Activated CD4-positive, alpha-beta T cell treated with anti-CD3 and anti-CD28 coated beads, Interleukin-2, amount 50 U/mL, for 16 hours (primary cell): ENCODE results near the gene OTOP1.
"Not testable (repeated sequence)": the region's sequence is repeated elsewhere in the genome, so short reads cannot be mapped to it uniquely, and the experiment has no call there.

Experiments used
- DNase-seq: peaks from one replicate; pipeline ENCODE4 v3.0.0-alpha.2; 2020

The OTOP1 gene

DNA sequence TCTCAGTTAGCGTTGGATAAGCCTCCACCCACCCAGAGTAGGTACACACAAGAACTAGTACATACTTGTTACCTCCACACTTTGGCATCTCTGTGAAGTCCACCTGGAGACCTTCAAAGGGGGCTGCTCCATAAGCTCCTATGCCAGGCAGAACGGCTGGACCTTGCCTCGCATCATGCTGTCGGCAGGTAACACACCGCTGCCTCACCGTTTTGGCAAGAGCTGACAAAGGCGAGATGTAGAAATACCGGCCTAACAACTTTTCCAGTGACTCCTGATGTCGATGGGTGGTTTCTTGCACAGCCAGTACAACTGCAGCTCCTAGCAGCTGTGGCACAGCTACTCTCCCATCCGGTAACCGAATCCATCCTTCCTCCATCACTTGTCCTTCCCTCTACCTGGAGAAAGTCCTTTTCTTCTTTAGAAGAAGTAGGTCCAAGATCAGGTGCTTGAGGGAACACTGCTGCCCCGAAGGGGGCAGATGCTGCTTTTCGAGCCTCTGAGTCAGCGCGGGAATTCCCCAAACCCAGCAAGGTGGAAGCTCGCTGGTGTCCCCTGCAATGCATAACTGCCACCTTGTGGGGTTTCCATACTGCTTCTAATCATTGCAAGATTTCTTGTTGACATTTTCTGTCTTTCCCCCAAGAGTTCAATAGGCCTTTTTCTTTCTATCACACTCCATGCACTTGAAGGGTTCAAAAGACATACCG is 65.6 kb downstream of the OTOP1 start:
- DNase-seq, result peak; percentile 17

DNA sequence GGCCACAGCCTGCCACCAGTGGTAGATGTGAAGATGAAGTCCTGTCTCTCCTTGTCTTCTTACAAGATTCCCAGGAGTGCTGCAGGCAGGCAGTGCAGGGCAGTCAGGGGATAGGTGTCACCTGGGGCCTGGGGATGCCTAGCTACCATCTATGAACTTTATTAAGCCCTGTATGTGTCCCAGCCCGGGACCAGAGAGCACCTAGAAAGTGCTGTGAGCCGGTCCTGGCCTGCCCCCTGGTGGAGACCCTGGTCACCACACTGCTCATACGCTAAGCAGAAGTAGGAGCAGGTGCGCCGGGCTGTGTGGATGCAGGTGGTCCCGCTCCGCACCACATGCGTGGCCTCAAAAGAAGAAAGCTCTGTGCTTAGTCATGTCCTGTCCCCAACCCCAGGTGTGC is 81.1 kb downstream of the OTOP1 start:
- DNase-seq, result not testable (repeated sequence)

DNA sequence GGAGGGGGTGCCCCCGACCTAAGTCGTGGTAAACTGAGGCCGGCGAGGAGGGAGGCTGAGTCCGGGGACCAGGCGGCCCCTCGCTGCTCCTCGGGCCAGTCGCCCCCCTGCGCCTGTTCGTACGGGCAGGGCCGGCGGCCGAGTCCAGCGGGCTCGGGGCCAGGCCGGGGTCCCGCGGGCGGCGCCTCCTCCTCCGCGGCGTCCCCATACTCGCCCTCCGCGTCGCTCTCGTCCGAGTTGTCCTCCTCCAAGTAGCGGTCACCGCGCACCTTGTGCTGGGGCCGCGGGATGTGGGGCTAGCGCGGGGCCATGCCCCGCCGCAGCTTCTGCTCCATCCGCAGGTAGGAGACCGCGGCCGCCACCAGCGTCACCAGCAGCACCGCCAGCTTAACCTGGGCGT is 83.4 kb downstream of the OTOP1 start:
- DNase-seq, result not testable (repeated sequence)

DNA sequence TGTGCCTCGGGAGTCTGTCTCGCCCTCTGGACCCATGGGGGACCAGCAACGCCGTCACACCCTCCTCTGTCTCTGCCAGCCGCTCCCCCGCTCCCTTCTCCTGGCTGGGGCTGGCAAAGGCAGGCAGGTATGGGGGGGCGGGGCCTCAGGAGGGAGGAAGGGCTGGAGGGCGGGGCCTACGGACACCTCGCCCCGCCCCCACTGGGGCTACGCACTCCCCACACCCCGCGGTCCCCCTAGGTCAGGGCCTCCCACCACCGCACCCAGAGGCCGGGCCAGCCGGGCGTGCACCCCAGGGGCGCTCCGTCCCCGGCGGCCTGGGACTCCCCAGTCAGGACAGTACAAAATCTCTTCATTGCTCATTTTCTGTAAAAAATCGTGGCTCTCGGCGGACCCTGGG is 84.0 kb downstream of the OTOP1 start:
- DNase-seq, result not testable (repeated sequence)

DNA sequence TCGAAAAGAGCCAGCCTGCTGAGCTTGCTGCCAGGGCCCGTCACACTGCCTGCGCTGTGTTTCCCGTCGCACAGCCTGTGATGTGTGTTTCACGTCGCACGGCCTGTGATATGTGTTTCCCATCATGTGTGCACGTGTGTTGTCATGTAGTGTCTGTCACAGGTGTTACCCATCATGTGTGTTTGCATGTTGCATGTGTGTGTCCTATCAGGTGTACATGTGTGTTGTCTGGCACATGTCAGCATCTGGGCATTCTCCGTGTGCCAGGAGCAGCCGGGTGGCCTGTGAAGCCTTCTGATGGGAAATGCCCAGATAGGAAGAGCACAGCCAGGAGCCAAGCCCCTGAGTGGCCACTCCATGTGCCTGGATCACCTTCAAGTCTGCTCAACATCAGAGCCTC is 85.5 kb downstream of the OTOP1 start:
- DNase-seq, result not testable (repeated sequence)
